SK-N-SH (cell line): Measurements from ENCODE around the gene SLC8A1. TPM values are rescaled to one million over a fixed set of nuclear protein-coding genes. Genes with fewer than 3 reads are reported as not detected.

ENCODE experiments used
- CTCF ChIA-PET: fragments of 300-600, 350-600 bp; formaldehyde crosslinking; extraction: SDS; loops from one replicate; lab custom pipeline; 2021; lab: Yijun Ruan, JAX
- POLR2A ChIA-PET: fragments of 350-600 bp; sonication (Branson Sonifier 250); formaldehyde crosslinking; extraction: SDS; loops from one replicate; lab custom pipeline; 2020; ENCODE audit warnings: antibody characterized with exemption, inconsistent platforms; lab: Yijun Ruan, JAX
- DNase-seq: peaks from one replicate; pipeline ENCODE4 v3.0.0; 2012
- H2AFZ ChIP-seq: fragments of 200-600 bp; sonication (generic); 2 replicates; pipeline ENCODE4 v1.8.1; 2016; ENCODE audit warnings: antibody characterized with exemption, mild to moderate bottlenecking, low read depth
- H3F3A ChIP-seq: fragments of 200-600 bp; sonication (generic); replicated peaks from 2 replicates; pipeline ENCODE3; 2016; ENCODE audit warnings: antibody characterized with exemption, mild to moderate bottlenecking; ENCODE audit not compliant: insufficient read depth
- H3K27ac ChIP-seq, 2 experiments: fragments of 200-500 bp in 1 of 2; fragments of 200-600 bp in 1 of 2; sonication (Bioruptor generic) in 1 of 2; sonication (generic), shearing (Covaris generic) in 1 of 2; 2 replicates each; pipeline versions ENCODE4 v1.5.1 to v1.6.1; 2014 to 2016; ENCODE audit warnings: low read depth in 2 of 2, inconsistent platforms in 1 of 2, low read length in 1 of 2, mild to moderate bottlenecking in 1 of 2, mixed read lengths in 1 of 2
- H3K27me3 ChIP-seq: fragments of 200-600 bp; sonication (generic), shearing (Covaris generic); 2 replicates; pipeline ENCODE4 v1.6.1; 2016; ENCODE audit warnings: mixed run types; ENCODE audit not compliant: insufficient read depth
- H3K36me3 ChIP-seq, 2 experiments: fragments of 200-500 bp in 1 of 2; fragments of 200-600 bp in 1 of 2; sonication (Bioruptor generic) in 1 of 2; sonication (generic) in 1 of 2; replicated peaks in 1 of 2; 2 replicates each; pipeline versions ENCODE3 to v1.5.1; 2014 to 2016; ENCODE audit warnings: low read length in 1 of 2, mild to moderate bottlenecking in 1 of 2; ENCODE audit not compliant: insufficient read depth in 2 of 2, control insufficient read depth in 1 of 2
- H3K4me1 ChIP-seq, 2 experiments: fragments of 200-500 bp in 1 of 2; fragments of 200-600 bp in 1 of 2; sonication (Bioruptor generic) in 1 of 2; sonication (generic), shearing (Covaris generic) in 1 of 2; 2 replicates each; pipeline versions ENCODE4 v1.5.1 to v1.6.1; 2014 to 2016; ENCODE audit warnings: low read depth in 1 of 2, low read length in 1 of 2, mixed run types in 1 of 2; ENCODE audit not compliant: insufficient read depth in 2 of 2, control insufficient read depth in 1 of 2
- H3K4me2 ChIP-seq: fragments of 200-600 bp; sonication (generic), shearing (Covaris generic); 2 replicates; pipeline ENCODE4 v1.6.1; 2017; ENCODE audit warnings: mixed run types
- H3K4me3 ChIP-seq, 2 experiments: fragments of 200-500 bp in 1 of 2; fragments of 200-600 bp in 1 of 2; sonication (Bioruptor generic) in 1 of 2; sonication (generic), shearing (Covaris generic) in 1 of 2; 2 replicates each; pipeline versions ENCODE4 v1.5.1 to v1.8.1; 2014 to 2016; ENCODE audit warnings: low read depth in 2 of 2, inconsistent platforms in 1 of 2, low read length in 1 of 2, mild to moderate bottlenecking in 1 of 2, mixed read lengths in 1 of 2, moderate library complexity in 1 of 2
- H3K79me2 ChIP-seq: fragments of 200-600 bp; sonication (generic); 2 replicates; pipeline ENCODE4 v1.8.1; 2017; ENCODE audit warnings: mild to moderate bottlenecking; ENCODE audit not compliant: insufficient read depth
- H3K9ac ChIP-seq: fragments of 200-600 bp; sonication (generic); 2 replicates; pipeline ENCODE4 v1.6.1; 2017; ENCODE audit warnings: mixed run types
- H3K9me2 ChIP-seq: fragments of 200-600 bp; sonication (generic); 2 replicates; pipeline ENCODE4 v1.6.1; 2017; ENCODE audit warnings: mixed run types
- H3K9me3 ChIP-seq: fragments of 200-600 bp; sonication (generic); 2 replicates; pipeline ENCODE4 v1.6.1; 2017; ENCODE audit warnings: mixed run types, mild to moderate bottlenecking, moderate library complexity
- H4K20me1 ChIP-seq: fragments of 200-600 bp; sonication (generic); 2 replicates; pipeline ENCODE4 v1.6.1; 2017; ENCODE audit warnings: mild to moderate bottlenecking, mixed run types; ENCODE audit not compliant: insufficient read depth
- CHD2 ChIP-seq: fragments of 150-350 bp; IDR thresholded peaks from 2 replicates; pipeline ENCODE4 v1.6.1; 2018; ENCODE audit warnings: low read length; ENCODE audit not compliant: partially characterized antibody
- ELF1 ChIP-seq: IDR thresholded peaks from 2 replicates; pipeline ENCODE4 v1.4.0; 2012
- EP300 ChIP-seq, 2 experiments: IDR thresholded peaks; 2 replicates each; pipeline versions ENCODE4 v1.4.0 to v1.6.1; 2012; ENCODE audit warnings: borderline replicate concordance in 1 of 2, low read depth in 1 of 2, low read length in 1 of 2
- EZH2phosphoT487 ChIP-seq: fragments of 200-600 bp; sonication (generic); IDR thresholded peaks from 2 replicates; pipeline ENCODE4 v1.6.1; 2017; ENCODE audit warnings: low read depth, mixed run types, mild to moderate bottlenecking, antibody characterized with exemption, moderate library complexity, borderline replicate concordance
- FOSL2 ChIP-seq: IDR thresholded peaks from 2 replicates; pipeline ENCODE4 v1.4.0; 2012; ENCODE audit warnings: low read depth, mild to moderate bottlenecking, moderate library complexity, borderline replicate concordance
- FOXJ3 ChIP-seq: sonication (generic); formaldehyde crosslinking; IDR thresholded peaks from 2 replicates; pipeline ENCODE4 v1.5.1; 2020; ENCODE audit warnings: mild to moderate bottlenecking, missing genetic modification reagents
- FOXM1 ChIP-seq: IDR thresholded peaks from 2 replicates; pipeline ENCODE4 v1.4.0; 2012; ENCODE audit warnings: low read depth, mild to moderate bottlenecking
- GABPA ChIP-seq: IDR thresholded peaks from 2 replicates; pipeline ENCODE4 v1.4.0; 2012; ENCODE audit warnings: low read depth, mild to moderate bottlenecking
- GATA2 ChIP-seq: sonication (generic); formaldehyde crosslinking; IDR thresholded peaks from 2 replicates; pipeline ENCODE4 v1.5.0; 2020; ENCODE audit warnings: mild to moderate bottlenecking, missing genetic modification reagents
- JUND ChIP-seq: IDR thresholded peaks from 2 replicates; pipeline ENCODE4 v1.4.0; 2012
- NFIC ChIP-seq: IDR thresholded peaks from 2 replicates; pipeline ENCODE4 v1.4.0; 2012; ENCODE audit warnings: borderline replicate concordance
- NRF1 ChIP-seq: IDR thresholded peaks from 2 replicates; pipeline ENCODE4 v1.6.1; 2012; ENCODE audit warnings: low read depth, mild to moderate bottlenecking, low read length
- POLR2AphosphoS5 ChIP-seq: IDR thresholded peaks from 2 replicates; pipeline ENCODE4 v1.6.1; 2012; ENCODE audit warnings: low read depth, low read length
- RAD21 ChIP-seq: IDR thresholded peaks from 2 replicates; pipeline ENCODE4 v1.6.1; 2012; ENCODE audit warnings: mild to moderate bottlenecking, low read length
- RCOR1 ChIP-seq: fragments of 150-350 bp; IDR thresholded peaks from 2 replicates; pipeline ENCODE4 v1.6.1; 2017; ENCODE audit warnings: antibody characterized with exemption, low read length
- RFX5 ChIP-seq: IDR thresholded peaks from 2 replicates; pipeline ENCODE4 v1.6.1; 2012; ENCODE audit warnings: mild to moderate bottlenecking, improper control_type of control experiment, low read length
- RXRA ChIP-seq: IDR thresholded peaks from 2 replicates; pipeline ENCODE4 v1.4.0; 2012; ENCODE audit warnings: low read depth, mild to moderate bottlenecking, borderline replicate concordance
- SIN3A ChIP-seq: IDR thresholded peaks from 2 replicates; pipeline ENCODE4 v1.6.1; 2012; ENCODE audit warnings: low read depth, mild to moderate bottlenecking, low read length, moderate library complexity, borderline replicate concordance
- SMC3 ChIP-seq: IDR thresholded peaks from 2 replicates; pipeline ENCODE4 v1.6.1; 2012; ENCODE audit warnings: low read depth, low read length, improper control_type of control experiment
- TAF1 ChIP-seq: IDR thresholded peaks from 2 replicates; pipeline ENCODE4 v1.6.1; 2012; ENCODE audit warnings: low read depth, mild to moderate bottlenecking, low read length, moderate library complexity, borderline replicate concordance
- TCF12 ChIP-seq: IDR thresholded peaks from 2 replicates; pipeline ENCODE4 v1.4.0; 2012
- TEAD4 ChIP-seq: IDR thresholded peaks from 2 replicates; pipeline ENCODE4 v1.4.0; 2012; ENCODE audit warnings: mild to moderate bottlenecking, borderline replicate concordance; ENCODE audit not compliant: insufficient read depth
- YY1 ChIP-seq: IDR thresholded peaks from 2 replicates; pipeline ENCODE4 v1.4.0; 2012; ENCODE audit warnings: low read depth, mild to moderate bottlenecking
- WGBS: methylation state at CpG from one replicate; pipeline ENCODE4 v1.1.6; 2017; ENCODE audit warnings: low lambda C conversion rate; 5-methylcytosine and 5-hydroxymethylcytosine counted together
- polyA plus RNA-seq, 3 experiments: library from polyadenylated mRNA; depleted of rRNA; stranded (reverse); fragments of >200 nt; gene quantifications; 2 replicates each; pipeline ENCODE4 v1.2.3, GENCODE V29; 2012
- TF ChIP-seq, protein P1 (sequence below): fragments of 150-350 bp; IDR thresholded peaks from 2 replicates; pipeline ENCODE4 v1.6.1; 2016; ENCODE audit warnings: mild to moderate bottlenecking, low read depth, low read length
- TF ChIP-seq, protein P2 (sequence below): IDR thresholded peaks from 2 replicates; pipeline ENCODE4; 2012
- TF ChIP-seq, protein P3 (sequence below): fragments of 150-350 bp; IDR thresholded peaks from 2 replicates; pipeline ENCODE4 v1.6.1; 2017; ENCODE audit warnings: antibody characterized with exemption, low read length, low read depth, borderline replicate concordance
- TF ChIP-seq, protein P4 (sequence below): IDR thresholded peaks from 2 replicates; pipeline ENCODE4 v1.4.0; 2012; ENCODE audit warnings: low read depth, borderline replicate concordance
- TF ChIP-seq, protein P5 (sequence below): IDR thresholded peaks from 2 replicates; pipeline ENCODE4 v1.4.0; 2012; ENCODE audit warnings: low read depth

Gene SLC8A1
- polyA plus RNA-seq, 1 of the 3 experiments (the other 2 are of a cell fraction) = 3.2 TPM

DNA sequence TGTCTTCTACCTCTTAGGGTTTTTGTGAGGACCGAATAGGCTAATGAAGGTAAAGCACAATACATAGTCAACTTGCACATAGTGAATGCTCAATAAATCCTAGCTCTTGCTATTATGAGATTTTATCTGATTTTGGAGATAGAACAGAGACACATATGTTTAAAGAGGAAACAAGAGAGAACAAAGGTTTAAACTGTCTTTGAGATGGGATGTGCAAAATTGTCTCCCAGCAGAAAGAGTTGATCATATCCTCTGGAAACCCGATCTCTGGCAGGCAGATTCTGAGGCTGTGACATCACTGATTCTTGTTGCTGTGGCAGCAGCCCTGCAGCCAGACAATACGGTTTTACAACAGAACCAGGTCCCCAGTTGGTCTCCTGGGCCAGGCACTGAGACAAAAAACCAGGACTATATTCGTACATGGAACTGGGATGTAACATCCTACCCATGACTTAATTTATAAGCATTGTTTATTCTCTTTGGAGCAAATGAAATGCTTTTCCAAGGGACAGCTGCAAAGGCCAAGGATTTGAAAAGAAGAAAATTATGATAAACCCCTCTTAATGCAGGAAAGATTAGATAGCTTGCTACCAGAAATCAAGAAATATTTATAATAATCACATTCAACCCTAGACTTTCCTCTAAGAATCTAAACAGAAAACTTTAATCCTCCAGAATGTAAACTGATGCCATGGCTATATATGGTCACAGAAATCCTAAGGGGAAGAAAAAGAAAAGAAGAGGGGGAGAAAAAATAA lies 80.2 kb downstream of the SLC8A1 start:
- H3K4me3 ChIP-seq = peak overlapping the region in 1 of 2 experiments; percentile 22; a peak in 2 of 4 replicates
- peak overlapping the region; percentile 57 for H3K4me2 ChIP-seq
- H3K9me2 ChIP-seq = no peaks in the 10 kb centered on the region
- POLR2A ChIA-PET = no interaction called here
- H3K9ac ChIP-seq = peak overlapping the region; percentile 71
- 9% methylated on average over 4 of the region's 4 CpGs for WGBS
- no peaks in the 10 kb centered on the region for H3K36me3 ChIP-seq
- peaks cover 27% of the 10 kb centered on the region for H3F3A ChIP-seq
- H4K20me1 ChIP-seq = no peaks in the 10 kb centered on the region
- no peaks in the 10 kb centered on the region for H3K27me3 ChIP-seq
- H3K9me3 ChIP-seq = no peaks in the 10 kb centered on the region
- H3K79me2 ChIP-seq = no peaks in the 10 kb centered on the region
- peak overlapping the region; percentile 20 for H2AFZ ChIP-seq
- CTCF ChIA-PET = interaction anchor here (1.5 kb wide), 1 partner anchor 39 kb away, joined by 4 read pairs; no protein-coding TSS in a partner anchor
- peak overlapping the region; percentile 67 to 95 for H3K27ac ChIP-seq
- peak; percentile 24 for DNase-seq
- H3K4me1 ChIP-seq = peaks cover 11 to 35% of the 10 kb centered on the region in 2 experiments
- TF ChIP-seq SMC3 (no peak), NRF1 (no peak), TCF12 (peak; percentile 93), SIN3A (0 out of 2 replicates have a peak, but pooled peaks have one; percentile 28), ELF1 (no peak), NFIC (peak; percentile 49; the same call in 1 of the 2 replicates), YY1 (no peak), FOXJ3 (CRISPR knock-in tag) (no peak), EP300 (IDR thresholded peaks at IDR 0.05; ENCODE audit: borderline replicate concordance in 1 of 2, low read depth in 1 of 2, low read length in 1 of 2) (peak in 1 of 2 experiments; percentile 87; a peak in 1 of 4 replicates), EZH2phosphoT487 (no peak), RCOR1 (no peak), JUND (peak; percentile 78), RAD21 (no peak; the same call in 1 of the 2 replicates), TEAD4 (0 out of 2 replicates have a peak, but pooled peaks have one; percentile 17), GABPA (no peak), FOSL2 (peak; percentile 60; the same call in 1 of the 2 replicates), RXRA (no peak), FOXM1 (no peak; the same call in 1 of the 2 replicates), RFX5 (no peak), TAF1 (0 out of 2 replicates have a peak, but pooled peaks have one; percentile 22), POLR2AphosphoS5 (peak; percentile 72; the same call in 1 of the 2 replicates), CHD2 (no peak), GATA2 (CRISPR knock-in tag) (peak; percentile 28; the same call in 1 of the 2 replicates)
- TF ChIP-seq, protein P1, sequence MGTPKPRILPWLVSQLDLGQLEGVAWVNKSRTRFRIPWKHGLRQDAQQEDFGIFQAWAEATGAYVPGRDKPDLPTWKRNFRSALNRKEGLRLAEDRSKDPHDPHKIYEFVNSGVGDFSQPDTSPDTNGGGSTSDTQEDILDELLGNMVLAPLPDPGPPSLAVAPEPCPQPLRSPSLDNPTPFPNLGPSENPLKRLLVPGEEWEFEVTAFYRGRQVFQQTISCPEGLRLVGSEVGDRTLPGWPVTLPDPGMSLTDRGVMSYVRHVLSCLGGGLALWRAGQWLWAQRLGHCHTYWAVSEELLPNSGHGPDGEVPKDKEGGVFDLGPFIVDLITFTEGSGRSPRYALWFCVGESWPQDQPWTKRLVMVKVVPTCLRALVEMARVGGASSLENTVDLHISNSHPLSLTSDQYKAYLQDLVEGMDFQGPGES = no peak
- TF ChIP-seq, protein P2, sequence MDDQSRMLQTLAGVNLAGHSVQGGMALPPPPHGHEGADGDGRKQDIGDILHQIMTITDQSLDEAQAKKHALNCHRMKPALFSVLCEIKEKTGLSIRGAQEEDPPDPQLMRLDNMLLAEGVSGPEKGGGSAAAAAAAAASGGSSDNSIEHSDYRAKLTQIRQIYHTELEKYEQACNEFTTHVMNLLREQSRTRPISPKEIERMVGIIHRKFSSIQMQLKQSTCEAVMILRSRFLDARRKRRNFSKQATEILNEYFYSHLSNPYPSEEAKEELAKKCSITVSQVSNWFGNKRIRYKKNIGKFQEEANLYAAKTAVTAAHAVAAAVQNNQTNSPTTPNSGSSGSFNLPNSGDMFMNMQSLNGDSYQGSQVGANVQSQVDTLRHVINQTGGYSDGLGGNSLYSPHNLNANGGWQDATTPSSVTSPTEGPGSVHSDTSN = peak; percentile 87
- TF ChIP-seq, protein P3, sequence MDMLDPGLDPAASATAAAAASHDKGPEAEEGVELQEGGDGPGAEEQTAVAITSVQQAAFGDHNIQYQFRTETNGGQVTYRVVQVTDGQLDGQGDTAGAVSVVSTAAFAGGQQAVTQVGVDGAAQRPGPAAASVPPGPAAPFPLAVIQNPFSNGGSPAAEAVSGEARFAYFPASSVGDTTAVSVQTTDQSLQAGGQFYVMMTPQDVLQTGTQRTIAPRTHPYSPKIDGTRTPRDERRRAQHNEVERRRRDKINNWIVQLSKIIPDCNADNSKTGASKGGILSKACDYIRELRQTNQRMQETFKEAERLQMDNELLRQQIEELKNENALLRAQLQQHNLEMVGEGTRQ = no peak
- TF ChIP-seq, protein P4, sequence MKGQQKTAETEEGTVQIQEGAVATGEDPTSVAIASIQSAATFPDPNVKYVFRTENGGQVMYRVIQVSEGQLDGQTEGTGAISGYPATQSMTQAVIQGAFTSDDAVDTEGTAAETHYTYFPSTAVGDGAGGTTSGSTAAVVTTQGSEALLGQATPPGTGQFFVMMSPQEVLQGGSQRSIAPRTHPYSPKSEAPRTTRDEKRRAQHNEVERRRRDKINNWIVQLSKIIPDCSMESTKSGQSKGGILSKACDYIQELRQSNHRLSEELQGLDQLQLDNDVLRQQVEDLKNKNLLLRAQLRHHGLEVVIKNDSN = no peak
- TF ChIP-seq, protein P5, sequence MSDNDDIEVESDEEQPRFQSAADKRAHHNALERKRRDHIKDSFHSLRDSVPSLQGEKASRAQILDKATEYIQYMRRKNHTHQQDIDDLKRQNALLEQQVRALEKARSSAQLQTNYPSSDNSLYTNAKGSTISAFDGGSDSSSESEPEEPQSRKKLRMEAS = peak; percentile 49
